Right cardiac atrium (tissue), 5 donors: ENCODE measurements around the gene NSUN6. TPM values are rescaled to one million over a fixed set of nuclear protein-coding genes. Genes with fewer than 3 reads are reported as not detected.

Experiments used
- ATAC-seq, 2 donors: fragments of 200-7000 bp; cut with Tn5 transposase; one replicate each; pipeline versions ENCODE4 v1.8.0 to v1.9.1; 2020; ENCODE audit warnings: moderate library complexity in 2 of 2, mild to moderate bottlenecking in 1 of 2
- DNase-seq, 3 donors: peaks; one replicate each; pipeline ENCODE4 v3.0.0-alpha.2; 2020
- H3K27ac ChIP-seq: one replicate; pipeline ENCODE4 v1.5.1; 2013; ENCODE audit warnings: mild to moderate bottlenecking, low read length, control low read depth, moderate library complexity
- H3K27me3 ChIP-seq: one replicate; pipeline ENCODE4 v1.6.1; 2013; ENCODE audit not compliant: control insufficient read depth, insufficient read depth
- H3K4me1 ChIP-seq: one replicate; pipeline ENCODE4 v1.6.1; 2013; ENCODE audit warnings: low read length; ENCODE audit not compliant: control insufficient read depth, insufficient read depth
- H3K4me3 ChIP-seq: one replicate; pipeline ENCODE4 v1.5.1; 2013; ENCODE audit warnings: low read length, control low read depth
- H3K9me3 ChIP-seq: one replicate; pipeline ENCODE4 v1.6.1; 2013; ENCODE audit warnings: low read length; ENCODE audit not compliant: control insufficient read depth
- WGBS: extraction: QIAGEN DNeasy Blood & Tissue Kit; methylation state at CpG from one replicate; pipeline ENCODE4 v1.1.7; 2013; 5-methylcytosine and 5-hydroxymethylcytosine counted together
- intact Hi-C, 4 donors: fragments of 100-400 bp; cut with DNase I; formaldehyde crosslinking; loops; one replicate each; pipeline versions ENCODE4 v1.11.0 to v1.14.0; 2022 to 2023
- long read RNA-seq, 4 donors: library from polyadenylated mRNA; unstranded; transcript quantifications; one replicate each; pipeline ENCODE4 v2.0.0, GENCODE V29; 2020 to 2021
- polyA plus RNA-seq: library from polyadenylated mRNA; stranded (reverse); fragments of 200-250 nt; gene quantifications from one replicate; pipeline ENCODE4 v1.2.3, GENCODE V29; 2013
- total RNA-seq, 4 donors: library from RNA; stranded (reverse); fragmentation: NEBNext Ultra II Directional; extraction: Animal tissue kit (Norgen Biotek cat#: 25700); gene quantifications; one replicate each; pipeline ENCODE4 v1.2.1, GENCODE V29; 2021
- donor health status: healthy with polysubstance abuse.
- donor health status: DM: no; HTN: yes; CAD: no.
- donor health status: DM: no; HTN: no; CAD: no.
- donor health status: DM: no; HTN: yes; CAD: no; lungs with severe emphysema.
- donor health status: DM: yes; HTN: yes; CAD: no.

Gene NSUN6
- 10 to 100 TPM in 3 of 4 donors, 1 to 10 TPM in 1; 7.3 to 13.0 (median 10.2) TPM for total RNA-seq
- 6.6 TPM for polyA plus RNA-seq
- long read RNA-seq, donor 1, partial matches to known transcripts, result 1 of 8 reads
- long read RNA-seq, donor 1, other reads (novel, unspliced or antisense), result 4 of 8 reads
- long read RNA-seq, donor 2, partial matches to known transcripts, result 0 of 1 reads
- long read RNA-seq, donor 2, other reads (novel, unspliced or antisense), result 1 of 1 reads
- long read RNA-seq, donor 3, partial matches to known transcripts, result 2 of 17 reads
- long read RNA-seq, donor 3, other reads (novel, unspliced or antisense), result 12 of 17 reads
- long read RNA-seq, donor 4, partial matches to known transcripts, result 0 of 2 reads
- long read RNA-seq, donor 4, other reads (novel, unspliced or antisense), result 0 of 2 reads

GRCh38 chr10:18651324-18652007 is at the start of gene NSUN6:
TSS of gene NSUN6 (minus strand) at chr10:18651587. CDS start at chr10:18651203, 384 bp downstream.
- H3K27me3 ChIP-seq, result no peaks in the 10 kb centered on the region
- intact Hi-C loops, result no loop called here
- peak within 1 kb of the TSS; percentile 81 for H3K4me3 ChIP-seq
- H3K27ac ChIP-seq, result peak within 1 kb of the TSS; percentile 94
- ATAC-seq (peak; percentile 98 to 99), DNase-seq (peak; percentile 91 to 96 (median 95))
- H3K9me3 ChIP-seq, result no peaks in the 10 kb centered on the region
- no peaks in the 10 kb centered on the region for H3K4me1 ChIP-seq
- under 1% methylated on average over 39 of the region's 39 CpGs for WGBS

- Histone ChIP-seq H3K9me3 (no peaks in the 10 kb centered on the region), H3K27ac (no peak overlapping the region), H3K4me1 (no peaks in the 10 kb centered on the region), H3K4me3 (no peak overlapping the region), H3K27me3 (no peaks in the 10 kb centered on the region)
- intact Hi-C loops, result no loop called here
- WGBS, result 63% methylated on average over 6 of the region's 6 CpGs
- DNase-seq, result no peak
- no peak for ATAC-seq
Observed at GRCh38 chr10:18699849-18700840, 48.8 kb upstream of the NSUN6 start.

- no peak overlapping the region for H3K4me3 ChIP-seq
- no peaks in the 10 kb centered on the region for H3K27me3 ChIP-seq
- no peak for ATAC-seq
- DNase-seq, result no peak
- 88% methylated on average over 6 of the region's 6 CpGs for WGBS
- intact Hi-C loops, result no loop called here
- no peak overlapping the region for H3K27ac ChIP-seq
- no peaks in the 10 kb centered on the region for H3K4me1 ChIP-seq
- no peaks in the 10 kb centered on the region for H3K9me3 ChIP-seq
Observed at GRCh38 chr10:18690541-18690940, 39.2 kb upstream of the NSUN6 start.

GRCh38 chr10:18689498-18689897 is 38.1 kb upstream of the NSUN6 start:
- ATAC-seq (no peak), DNase-seq (no peak)
- Histone ChIP-seq H3K9me3 (no peaks in the 10 kb centered on the region), H3K27ac (no peak overlapping the region), H3K27me3 (no peaks in the 10 kb centered on the region), H3K4me3 (no peak overlapping the region), H3K4me1 (no peaks in the 10 kb centered on the region)
- intact Hi-C loops, result loop anchor here in 1 of 4 donors (10.0 kb wide), 1 partner anchor 1075 kb away; no protein-coding TSS in a partner anchor
- 11% methylated on average over 3 of the region's 3 CpGs for WGBS

GRCh38 chr10:18687706-18688105 is 36.3 kb upstream of the NSUN6 start:
- WGBS, result 62% methylated on average over 5 of the region's 5 CpGs
- intact Hi-C loops, result loop anchor here in 1 of 4 donors (10.0 kb wide), 1 partner anchor 1077 kb away; no protein-coding TSS in a partner anchor

GRCh38 chr10:18687195-18687594 is 35.8 kb upstream of the NSUN6 start:
- Histone ChIP-seq H3K9me3 (no peaks in the 10 kb centered on the region), H3K27ac (no peak overlapping the region), H3K4me3 (no peak overlapping the region), H3K27me3 (no peaks in the 10 kb centered on the region), H3K4me1 (no peaks in the 10 kb centered on the region)
- WGBS, result 90% methylated on average over 7 of the region's 7 CpGs
- no peak for ATAC-seq
- intact Hi-C loops, result loop anchor here in 1 of 4 donors (10.0 kb wide), 1 partner anchor 1078 kb away; no protein-coding TSS in a partner anchor
- DNase-seq, result no peak

More at GRCh38 chr10:18687706-18688105, 36.3 kb upstream of the NSUN6 start:
- Histone ChIP-seq H3K27me3 (no peaks in the 10 kb centered on the region), H3K9me3 (no peaks in the 10 kb centered on the region), H3K4me1 (no peaks in the 10 kb centered on the region), H3K4me3 (no peak overlapping the region), H3K27ac (no peak overlapping the region)
- DNase-seq (no peak), ATAC-seq (no peak)

GRCh38 chr10:18685555-18685954 is 34.2 kb upstream of the NSUN6 start:
- no peak overlapping the region for H3K4me3 ChIP-seq
- no peaks in the 10 kb centered on the region for H3K9me3 ChIP-seq
- no peaks in the 10 kb centered on the region for H3K27me3 ChIP-seq
- WGBS, result 71% methylated on average over 7 of the region's 7 CpGs
- no peak overlapping the region for H3K27ac ChIP-seq
- DNase-seq, result no peak
- intact Hi-C loops, result loop anchor here in 1 of 4 donors (10.0 kb wide), 1 partner anchor 1079 kb away; no protein-coding TSS in a partner anchor
- no peak for ATAC-seq
- no peaks in the 10 kb centered on the region for H3K4me1 ChIP-seq

- Histone ChIP-seq H3K27ac (no peak overlapping the region), H3K27me3 (no peaks in the 10 kb centered on the region), H3K9me3 (no peaks in the 10 kb centered on the region), H3K4me1 (no peaks in the 10 kb centered on the region), H3K4me3 (no peak overlapping the region)
- DNase-seq (no peak), ATAC-seq (no peak)
- WGBS, result 76% methylated on average over 3 of the region's 3 CpGs
- intact Hi-C loops, result loop anchor here in 1 of 4 donors (10.0 kb wide), 1 partner anchor 1080 kb away; no protein-coding TSS in a partner anchor
Observed at GRCh38 chr10:18684953-18685352, 33.6 kb upstream of the NSUN6 start.

GRCh38 chr10:18684416-18684815 is 33.0 kb upstream of the NSUN6 start:
- DNase-seq (no peak), ATAC-seq (no peak)
- no peaks in the 10 kb centered on the region for H3K4me1 ChIP-seq
- intact Hi-C loops, result loop anchor here in 1 of 4 donors (10.0 kb wide), 1 partner anchor 1080 kb away; no protein-coding TSS in a partner anchor
- WGBS, result 49% methylated on average over 1 of the region's 1 CpG
- H3K9me3 ChIP-seq, result no peaks in the 10 kb centered on the region
- H3K27ac ChIP-seq, result no peak overlapping the region
- H3K27me3 ChIP-seq, result no peaks in the 10 kb centered on the region
- H3K4me3 ChIP-seq, result no peak overlapping the region

GRCh38 chr10:18683427-18683826 is 32.0 kb upstream of the NSUN6 start:
- Histone ChIP-seq H3K4me1 (no peaks in the 10 kb centered on the region), H3K4me3 (no peak overlapping the region), H3K9me3 (no peaks in the 10 kb centered on the region), H3K27me3 (no peaks in the 10 kb centered on the region), H3K27ac (no peak overlapping the region)
- WGBS, result 54% methylated on average over 1 of the region's 1 CpG
- no peak for ATAC-seq
- intact Hi-C loops, result loop anchor here in 1 of 4 donors (10.0 kb wide), 1 partner anchor 1081 kb away; no protein-coding TSS in a partner anchor
- DNase-seq, result no peak
